GM18873 (cell line): Measurements from ENCODE around the gene SFPQ.
A peak's percentile ranks its signal among the peaks of the same experiment; 100 is the strongest.
"Not testable (repeated sequence)": the region's sequence is repeated elsewhere in the genome, so short reads cannot be mapped to it uniquely, and the experiment has no call there.

Source experiments
- ATAC-seq: cut with Tn5 transposase; IDR thresholded peaks from one replicate; pipeline ENCODE4 v1.9.1; 2021; ENCODE audit warnings: mild to moderate bottlenecking, moderate library complexity, moderate number of reproducible peaks; ENCODE audit not compliant: unreplicated experiment, low FRiP score

The SFPQ gene

GRCh38 chr1:35192853-35193664 lies at the start of gene SFPQ:
SFPQ (minus strand) TSS chr1:35193145; CDS start chr1:35193049, 96 bp downstream.
- peak; percentile 89 for ATAC-seq

- not testable (repeated sequence) for ATAC-seq
Measured at GRCh38 chr1:35236772-35237171, 43.8 kb upstream of the SFPQ start.

GRCh38 chr1:35231287-35231686 lies 38.3 kb upstream of the SFPQ start:
- ATAC-seq: no peak

- ATAC-seq: no peak
Measured at GRCh38 chr1:35229587-35230360, 36.8 kb upstream of the SFPQ start.

- no peak for ATAC-seq
Measured at GRCh38 chr1:35226546-35226945, 33.6 kb upstream of the SFPQ start.

GRCh38 chr1:35223084-35223630 lies 30.2 kb upstream of the SFPQ start:
- no peak for ATAC-seq

- ATAC-seq: no peak
Measured at GRCh38 chr1:35222322-35223083, 29.6 kb upstream of the SFPQ start.

- no peak for ATAC-seq
Measured at GRCh38 chr1:35220976-35221375, 28.0 kb upstream of the SFPQ start.

- ATAC-seq: no peak
Measured at GRCh38 chr1:35215346-35215745, 22.4 kb upstream of the SFPQ start.

GRCh38 chr1:35211120-35211414 lies 18.1 kb upstream of the SFPQ start:
- no peak for ATAC-seq

GRCh38 chr1:35210321-35211119 lies 17.6 kb upstream of the SFPQ start:
- no peak for ATAC-seq

- ATAC-seq: no peak
Measured at GRCh38 chr1:35203295-35203694, 10.3 kb upstream of the SFPQ start.

- ATAC-seq: no peak
Measured at GRCh38 chr1:35202048-35202719, 9.2 kb upstream of the SFPQ start.

GRCh38 chr1:35201631-35202030 lies 8.7 kb upstream of the SFPQ start:
- ATAC-seq: no peak

- no peak for ATAC-seq
Measured at GRCh38 chr1:35192056-35192852, 691 bp downstream of the SFPQ start.

GRCh38 chr1:35191429-35192055 lies 1.4 kb downstream of the SFPQ start:
- no peak for ATAC-seq

GRCh38 chr1:35190784-35191183 lies 2.2 kb downstream of the SFPQ start:
- no peak for ATAC-seq
